Embryonic facial prominence (tissue), 1 donor: Measurements from ENCODE around the gene KCNMA1.

Source experiments
- DNase-seq: peaks from one replicate; pipeline ENCODE4 v3.0.0-alpha.2; 2016; ENCODE audit errors: extremely low spot score

KCNMA1 gene

GRCh38 chr10:77455561-77455960, 182.0 kb downstream of the KCNMA1 start:
- no peak for DNase-seq

- no peak for DNase-seq
These were observed 184.6 kb downstream of the KCNMA1 start for GRCh38 chr10:77452952-77453564.

- no peak for DNase-seq
These were observed 185.7 kb downstream of the KCNMA1 start for GRCh38 chr10:77451886-77452285.

- DNase-seq = no peak
These were observed 189.4 kb downstream of the KCNMA1 start for GRCh38 chr10:77448226-77448625.

GRCh38 chr10:77446700-77447099, 190.9 kb downstream of the KCNMA1 start:
- no peak for DNase-seq

GRCh38 chr10:77445547-77445946, 192.1 kb downstream of the KCNMA1 start:
- no peak for DNase-seq

- DNase-seq = no peak
These were observed 193.6 kb downstream of the KCNMA1 start for GRCh38 chr10:77444041-77444440.

GRCh38 chr10:77442699-77443189, 194.9 kb downstream of the KCNMA1 start:
- no peak for DNase-seq

GRCh38 chr10:77441353-77442166, 196.0 kb downstream of the KCNMA1 start:
- no peak for DNase-seq

GRCh38 chr10:77436257-77436975, 201.2 kb downstream of the KCNMA1 start:
- no peak for DNase-seq

GRCh38 chr10:77433546-77433945, 204.1 kb downstream of the KCNMA1 start:
- no peak for DNase-seq

- DNase-seq = no peak
These were observed 205.4 kb downstream of the KCNMA1 start for GRCh38 chr10:77431980-77432797.

- no peak for DNase-seq
These were observed 206.4 kb downstream of the KCNMA1 start for GRCh38 chr10:77431209-77431611.

- DNase-seq = no peak
These were observed 207.1 kb downstream of the KCNMA1 start for GRCh38 chr10:77430530-77430929.

- DNase-seq = no peak
These were observed 208.8 kb downstream of the KCNMA1 start for GRCh38 chr10:77428691-77429395.

GRCh38 chr10:77424257-77424656, 213.4 kb downstream of the KCNMA1 start:
- no peak for DNase-seq

GRCh38 chr10:77422491-77423338, 214.9 kb downstream of the KCNMA1 start:
- no peak for DNase-seq

- DNase-seq = no peak
These were observed 216.0 kb downstream of the KCNMA1 start for GRCh38 chr10:77421591-77421990.

GRCh38 chr10:77420947-77421523, 216.6 kb downstream of the KCNMA1 start:
- no peak for DNase-seq

- DNase-seq = no peak
These were observed 217.6 kb downstream of the KCNMA1 start for GRCh38 chr10:77419979-77420378.
